Kidney (tissue), 14 donors: ENCODE data around the gene OR14A2. TPM values are rescaled to one million over a fixed set of nuclear protein-coding genes. Genes with fewer than 3 reads are reported as not detected.
"Not testable (repeated sequence)": the region's sequence is repeated elsewhere in the genome, so short reads cannot be mapped to it uniquely, and the experiment has no call there.

ENCODE experiments used
- DNase-seq, 5 donors: peaks; one replicate each; pipeline ENCODE4 v3.0.0-alpha.2; 2013 to 2020
- FAIRE-seq: peaks from 2 replicates; lab custom pipeline; 2012; peaks lifted over from hg19 to GRCh38; lab: Jason Lieb, UNC
- H3K27ac ChIP-seq, 2 donors: one replicate each; pipeline ENCODE4 v1.7.0; 2013; ENCODE audit warnings: low read depth in 2 of 2, low read length in 2 of 2, inconsistent platforms in 1 of 2
- H3K27me3 ChIP-seq: one replicate; pipeline ENCODE4 v1.7.1; 2013; ENCODE audit warnings: low read length, inconsistent platforms; ENCODE audit not compliant: control insufficient read depth, insufficient read depth
- H3K36me3 ChIP-seq, 3 donors: one replicate each; pipeline versions ENCODE4 v1.7.0 to v1.7.1; 2013; ENCODE audit warnings: low read length in 3 of 3, control low read depth in 1 of 3, inconsistent platforms in 1 of 3; ENCODE audit not compliant: insufficient read depth in 3 of 3, control insufficient read depth in 2 of 3
- H3K4me1 ChIP-seq, 3 donors: one replicate each; pipeline versions ENCODE4 v1.7.0 to v1.7.1; 2013; ENCODE audit warnings: low read length in 3 of 3, inconsistent platforms in 1 of 3, low read depth in 1 of 3; ENCODE audit not compliant: control insufficient read depth in 2 of 3, insufficient read depth in 2 of 3
- H3K4me3 ChIP-seq, 3 donors: one replicate each; pipeline versions ENCODE4 v1.7.0 to v1.8.1; 2013; ENCODE audit warnings: low read length in 3 of 3, control low read depth in 1 of 3, inconsistent platforms in 1 of 3
- H3K9ac ChIP-seq, 3 donors: one replicate each; pipeline versions ENCODE4 v1.7.0 to v1.7.1; 2013; ENCODE audit warnings: low read length in 3 of 3, control low read depth in 1 of 3, inconsistent platforms in 1 of 3
- H3K9me3 ChIP-seq, 3 donors: one replicate each; pipeline versions ENCODE4 v1.7.0 to v1.7.1; 2013; ENCODE audit warnings: low read length in 3 of 3, control low read depth in 1 of 3, inconsistent platforms in 1 of 3; ENCODE audit not compliant: control insufficient read depth in 2 of 3, insufficient read depth in 1 of 3
- intact Hi-C: fragments of 100-400 bp; cut with DNase I; formaldehyde crosslinking; loops from one replicate; pipeline ENCODE4 v1.11.1; 2022
- polyA plus RNA-seq: library from polyadenylated mRNA; stranded (reverse); fragments of 350-450 nt; fragmentation: Illumina TruSeq; extraction: RNeasy Lipid Tissue Mini Kit (QIAGEN cat#74804); gene quantifications from one replicate; pipeline ENCODE4 v1.2.3, GENCODE V29; 2014; ENCODE audit warnings: low read depth, low replicate concordance; ENCODE audit not compliant: insufficient read depth
- total RNA-seq: library from RNA; stranded (reverse); fragmentation: NEBNext Ultra II Directional; extraction: Animal tissue kit (Norgen Biotek cat#: 25700); gene quantifications from one replicate; pipeline ENCODE4 v1.2.1, GENCODE V29; 2021
- TF ChIP-seq, protein P1 (sequence below): IDR thresholded peaks from 3 replicates; pipeline ENCODE4 v1.5.1; 2012; ENCODE audit warnings: mild to moderate bottlenecking, moderate library complexity, borderline replicate concordance; ENCODE audit not compliant: insufficient read depth; ENCODE audit errors: extremely low read depth
- donor health status: control.
- donor health status: control.
- donor health status: control.
- donor health status: control.
- donor health status: control.
- donor health status: DM: yes; HTN: yes; CAD: no.
- donor health status: Normal renal cell carcinoma (clear cell type).

The OR14A2 gene
- total and polyA plus RNA-seq, 2 donors from 2014 or later = not detected

GRCh38 chr1:247749870-247750269 lies 1.9 kb upstream of the OR14A2 start:
- intact Hi-C loops = no loop called here

GRCh38 chr1:247747616-247748015 lies 325 bp downstream of the OR14A2 start:
- TF ChIP-seq, protein P1, sequence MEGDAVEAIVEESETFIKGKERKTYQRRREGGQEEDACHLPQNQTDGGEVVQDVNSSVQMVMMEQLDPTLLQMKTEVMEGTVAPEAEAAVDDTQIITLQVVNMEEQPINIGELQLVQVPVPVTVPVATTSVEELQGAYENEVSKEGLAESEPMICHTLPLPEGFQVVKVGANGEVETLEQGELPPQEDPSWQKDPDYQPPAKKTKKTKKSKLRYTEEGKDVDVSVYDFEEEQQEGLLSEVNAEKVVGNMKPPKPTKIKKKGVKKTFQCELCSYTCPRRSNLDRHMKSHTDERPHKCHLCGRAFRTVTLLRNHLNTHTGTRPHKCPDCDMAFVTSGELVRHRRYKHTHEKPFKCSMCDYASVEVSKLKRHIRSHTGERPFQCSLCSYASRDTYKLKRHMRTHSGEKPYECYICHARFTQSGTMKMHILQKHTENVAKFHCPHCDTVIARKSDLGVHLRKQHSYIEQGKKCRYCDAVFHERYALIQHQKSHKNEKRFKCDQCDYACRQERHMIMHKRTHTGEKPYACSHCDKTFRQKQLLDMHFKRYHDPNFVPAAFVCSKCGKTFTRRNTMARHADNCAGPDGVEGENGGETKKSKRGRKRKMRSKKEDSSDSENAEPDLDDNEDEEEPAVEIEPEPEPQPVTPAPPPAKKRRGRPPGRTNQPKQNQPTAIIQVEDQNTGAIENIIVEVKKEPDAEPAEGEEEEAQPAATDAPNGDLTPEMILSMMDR = no peak
- no peaks in the 10 kb centered on the region for H3K4me1 ChIP-seq
- DNase-seq = no peak
- FAIRE-seq = no peak
- H3K9me3 ChIP-seq = peaks cover 0 to 11% (median 5%) of the 10 kb centered on the region in 3 donors
- H3K36me3 ChIP-seq = no peaks in the 10 kb centered on the region
- intact Hi-C loops = no loop called here
- H3K27me3 ChIP-seq = no peaks in the 10 kb centered on the region
- no peak overlapping the region for H3K9ac ChIP-seq
- no peak overlapping the region for H3K27ac ChIP-seq
- no peak overlapping the region for H3K4me3 ChIP-seq

More at GRCh38 chr1:247749870-247750269, 1.9 kb upstream of the OR14A2 start:
- FAIRE-seq (no peak), DNase-seq (no peak)
- H3K4me3 ChIP-seq = no peak overlapping the region
- no peak overlapping the region for H3K9ac ChIP-seq
- no peaks in the 10 kb centered on the region for H3K27me3 ChIP-seq
- peaks cover 0 to 11% (median 5%) of the 10 kb centered on the region in 3 donors for H3K9me3 ChIP-seq
- TF ChIP-seq, protein P1 = no peak
- H3K36me3 ChIP-seq = no peaks in the 10 kb centered on the region
- H3K27ac ChIP-seq = no peak overlapping the region
- H3K4me1 ChIP-seq = no peaks in the 10 kb centered on the region

DNA sequence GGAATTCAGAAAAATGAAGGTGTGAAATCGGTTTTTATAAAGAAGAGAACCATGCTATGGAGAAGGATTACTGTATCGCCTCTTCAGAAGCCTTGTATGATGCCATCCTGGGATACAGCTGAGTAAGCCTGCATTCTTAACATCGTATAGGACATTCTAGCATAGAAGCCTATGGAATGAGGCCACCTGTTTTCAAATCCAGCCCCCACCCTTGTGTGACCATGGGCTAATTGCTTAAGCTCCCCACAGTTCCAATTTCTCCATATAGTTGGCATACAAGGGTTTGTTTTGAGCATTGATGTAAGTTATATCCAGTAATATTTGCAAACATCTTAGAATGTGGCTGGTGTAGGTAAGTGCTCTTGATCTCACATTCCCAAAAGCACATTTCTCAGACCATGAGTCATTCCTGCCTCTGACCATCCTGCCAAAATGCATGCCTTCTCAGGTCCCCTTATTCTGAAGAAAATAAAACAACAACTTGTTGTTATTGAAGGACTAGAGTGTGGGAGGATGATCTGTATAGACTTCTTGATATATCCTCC lies 1.5 kb downstream of the OR14A2 start:
- DNase-seq = no peak

DNA sequence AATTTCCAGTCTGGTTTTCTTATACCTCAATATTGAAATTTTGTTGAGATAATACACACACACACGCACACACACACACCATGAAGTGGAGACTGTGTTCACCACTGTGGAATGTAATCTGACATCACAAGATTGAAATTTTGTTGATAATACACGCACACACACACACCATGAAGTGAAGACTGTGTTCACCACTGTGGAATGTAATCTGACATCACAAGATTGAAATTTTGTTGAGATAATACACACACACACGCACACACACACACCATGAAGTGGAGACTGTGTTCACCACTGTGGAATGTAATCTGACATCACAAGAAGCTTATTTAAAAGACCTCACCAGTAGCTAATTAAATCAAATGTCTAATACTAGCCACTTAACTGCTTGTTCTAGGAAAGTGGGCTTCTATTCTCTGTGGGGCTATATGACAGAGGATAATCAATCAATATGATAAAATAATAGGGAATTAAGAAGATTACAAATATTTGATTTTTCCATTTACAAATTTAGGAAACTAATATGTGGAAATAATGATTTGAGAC lies 5.7 kb downstream of the OR14A2 start:
- H3K4me3 ChIP-seq, intact Hi-C loops, H3K27me3 ChIP-seq, H3K36me3 ChIP-seq, H3K27ac ChIP-seq, H3K9me3 ChIP-seq, H3K9ac ChIP-seq, H3K4me1 ChIP-seq, DNase-seq, FAIRE-seq: not testable (repeated sequence)

More for the DNA sequence above, 1.5 kb downstream of the OR14A2 start:
- Histone ChIP-seq H3K27ac (no peak overlapping the region), H3K36me3 (no peaks in the 10 kb centered on the region), H3K9me3 (peaks cover 0 to 11% (median 5%) of the 10 kb centered on the region in 3 donors), H3K4me3 (no peak overlapping the region), H3K27me3 (no peaks in the 10 kb centered on the region), H3K4me1 (no peaks in the 10 kb centered on the region), H3K9ac (no peak overlapping the region)
- no peak for FAIRE-seq
- intact Hi-C loops = no loop called here
- TF ChIP-seq, protein P1 = no peak
